COLO668 (cell line): ENCODE results near the gene PALM.
"Not testable (repeated sequence)": the region's sequence is repeated elsewhere in the genome, so short reads cannot be mapped to it uniquely, and the experiment has no call there.

Source experiments
- DNase-seq: peaks from one replicate; lab custom pipeline; 2025; ENCODE audit not compliant: unreplicated experiment; lab: John Stamatoyannopoulos, UW

PALM gene

DNA sequence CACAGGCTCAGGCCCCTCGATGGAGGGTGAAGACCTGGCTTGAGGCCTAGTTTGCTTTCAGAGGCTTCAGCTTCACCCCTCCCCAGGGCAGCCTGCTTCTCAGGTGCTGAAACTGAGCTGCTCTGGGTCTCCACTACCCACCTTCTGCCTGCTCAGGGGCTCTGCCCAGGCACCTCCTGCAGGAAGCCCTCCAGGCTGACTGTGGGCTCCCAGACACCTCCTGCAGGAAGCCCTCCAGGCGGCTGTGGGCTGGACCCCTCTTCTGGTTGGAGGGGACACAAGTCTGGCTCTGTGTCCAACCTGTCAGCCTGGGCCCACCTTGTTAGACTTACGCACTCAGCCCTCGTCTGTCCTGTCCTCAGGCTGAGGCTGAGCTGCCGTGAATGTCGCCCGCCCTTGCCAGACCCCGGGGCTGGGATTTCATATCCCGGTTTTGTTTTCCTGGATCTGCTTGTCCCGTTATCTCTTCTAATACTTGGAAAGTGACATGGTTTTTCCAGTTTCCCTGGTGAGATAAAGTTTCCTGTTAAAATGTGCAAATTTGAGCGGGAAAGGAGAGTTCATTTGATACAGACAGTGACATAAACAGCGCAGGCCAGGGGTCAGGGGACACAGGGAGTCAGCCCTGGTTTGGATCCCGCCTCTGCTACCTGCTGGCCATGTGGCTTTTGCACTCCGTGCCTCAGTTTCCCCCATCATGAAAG, 21.4 kb downstream of the PALM start:
- no peak for DNase-seq

- no peak for DNase-seq
Observed at GRCh38 chr19:731000-731399, 22.3 kb downstream of the PALM start.

GRCh38 chr19:732148-733069, 23.7 kb downstream of the PALM start:
- no peak for DNase-seq

DNA sequence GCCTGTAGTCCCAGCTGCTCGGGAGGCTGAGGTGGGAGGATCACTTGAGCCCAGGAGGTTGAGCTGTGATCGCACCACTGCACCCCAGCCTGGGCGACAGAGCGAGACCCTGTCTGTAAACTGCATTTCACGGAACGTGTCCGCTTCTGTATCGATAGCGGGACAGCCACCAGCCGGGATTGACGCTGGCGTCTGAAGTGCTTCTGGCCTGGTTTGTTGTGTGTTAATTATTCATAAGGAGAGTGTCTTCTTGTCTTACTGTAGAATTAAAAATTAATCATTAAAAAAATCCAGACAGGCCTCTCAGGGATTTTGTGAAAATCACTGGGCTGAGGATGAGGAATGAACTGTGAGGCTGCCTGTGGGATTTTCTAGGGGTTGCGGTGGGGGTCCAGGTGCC, 26.0 kb downstream of the PALM start:
- DNase-seq: no peak

DNA sequence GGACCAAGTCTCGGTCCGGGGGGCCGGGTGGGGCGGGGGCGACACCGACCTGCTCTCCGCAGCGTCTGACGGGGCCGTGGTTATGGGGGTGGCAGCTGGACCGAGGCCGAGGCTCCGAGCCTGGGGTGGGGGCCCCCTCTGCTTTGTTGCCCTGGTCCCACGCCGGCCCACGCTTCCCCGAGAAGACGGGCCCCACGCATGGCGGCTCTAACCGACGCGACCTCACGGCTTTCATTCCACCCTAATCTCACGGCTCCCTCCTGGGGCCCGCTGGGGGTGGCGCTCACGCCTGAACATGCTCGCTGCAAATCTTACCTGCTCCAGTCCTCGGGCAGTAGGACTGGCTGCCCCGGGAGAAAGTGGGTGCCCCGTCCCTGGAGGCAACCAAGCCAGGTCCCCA, 27.4 kb downstream of the PALM start:
- DNase-seq: no peak

- DNase-seq: peak; percentile 39
Observed at GRCh38 chr19:737591-738093, 28.9 kb downstream of the PALM start.

- no peak for DNase-seq
Observed at GRCh38 chr19:738509-739128, 29.9 kb downstream of the PALM start.

DNA sequence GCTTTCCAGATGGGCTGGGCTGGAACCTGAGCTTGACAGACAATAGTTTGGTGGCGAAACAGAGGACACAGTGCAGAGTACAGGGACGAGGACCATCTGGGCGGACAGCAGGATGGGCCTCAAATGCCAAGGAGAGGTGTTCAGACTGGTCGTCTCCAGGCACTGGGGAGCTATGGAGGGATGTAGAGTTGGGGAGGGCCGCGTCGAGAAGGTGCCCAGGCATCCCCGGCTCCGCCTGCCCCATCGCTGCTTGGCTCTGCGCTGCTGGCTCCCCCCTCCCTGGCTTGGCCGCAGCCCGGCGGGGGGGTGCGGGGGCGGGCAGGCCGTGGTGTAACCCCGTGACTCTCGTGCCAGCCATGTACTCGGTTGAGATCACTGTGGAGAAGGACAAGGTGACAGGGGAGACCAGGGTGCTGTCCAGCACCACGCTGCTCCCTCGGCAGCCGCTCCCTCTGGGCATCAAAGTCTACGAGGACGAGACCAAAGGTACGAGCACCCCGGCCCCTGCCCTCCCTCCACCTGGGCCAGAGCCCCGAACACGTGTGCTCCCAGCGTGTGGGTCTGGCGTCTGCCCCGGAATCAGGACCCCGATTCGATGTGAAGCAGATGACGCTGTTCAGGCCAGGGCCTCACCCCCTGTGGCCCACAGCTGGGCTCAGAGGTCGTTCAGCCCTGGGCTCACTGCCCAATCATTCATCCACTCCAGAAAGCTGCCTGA, 31.4 kb downstream of the PALM start:
- peak; percentile 34 for DNase-seq

DNA sequence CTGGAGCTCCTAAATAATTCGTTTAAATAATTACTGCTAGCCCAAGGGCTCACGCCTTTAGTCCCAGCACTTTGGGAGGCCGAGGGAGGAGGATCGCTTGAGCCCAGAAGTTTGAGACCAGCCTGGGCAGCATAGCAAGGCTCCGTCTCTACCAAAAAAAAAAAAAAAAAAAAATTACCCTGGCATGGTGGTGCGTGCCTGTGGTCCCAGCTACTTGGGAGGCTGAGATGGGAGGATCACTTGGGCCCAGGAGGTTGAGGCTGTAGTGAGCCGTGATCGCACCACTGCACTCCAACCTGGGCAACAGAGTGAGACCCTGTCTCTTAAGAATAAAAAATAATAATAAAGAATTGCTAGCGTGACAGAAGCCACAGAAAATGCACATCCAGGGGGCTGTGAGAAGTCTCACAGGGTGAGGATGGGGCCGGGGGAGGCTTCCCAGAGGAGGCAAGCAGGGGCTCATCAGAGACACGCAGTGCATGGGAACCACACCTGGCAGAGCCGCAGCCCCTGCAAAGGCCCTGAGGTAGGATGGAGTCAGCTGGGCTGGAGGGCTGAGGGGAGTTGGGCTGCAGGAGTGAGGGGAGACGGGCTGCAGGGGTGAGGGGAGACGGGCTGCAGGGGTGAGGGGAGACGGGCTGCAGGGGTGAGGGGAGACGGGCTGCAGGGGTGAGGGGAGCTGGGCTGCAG, 32.2 kb downstream of the PALM start:
- not testable (repeated sequence) for DNase-seq

GRCh38 chr19:741506-742131, 32.9 kb downstream of the PALM start:
- DNase-seq: peak; percentile 35

DNA sequence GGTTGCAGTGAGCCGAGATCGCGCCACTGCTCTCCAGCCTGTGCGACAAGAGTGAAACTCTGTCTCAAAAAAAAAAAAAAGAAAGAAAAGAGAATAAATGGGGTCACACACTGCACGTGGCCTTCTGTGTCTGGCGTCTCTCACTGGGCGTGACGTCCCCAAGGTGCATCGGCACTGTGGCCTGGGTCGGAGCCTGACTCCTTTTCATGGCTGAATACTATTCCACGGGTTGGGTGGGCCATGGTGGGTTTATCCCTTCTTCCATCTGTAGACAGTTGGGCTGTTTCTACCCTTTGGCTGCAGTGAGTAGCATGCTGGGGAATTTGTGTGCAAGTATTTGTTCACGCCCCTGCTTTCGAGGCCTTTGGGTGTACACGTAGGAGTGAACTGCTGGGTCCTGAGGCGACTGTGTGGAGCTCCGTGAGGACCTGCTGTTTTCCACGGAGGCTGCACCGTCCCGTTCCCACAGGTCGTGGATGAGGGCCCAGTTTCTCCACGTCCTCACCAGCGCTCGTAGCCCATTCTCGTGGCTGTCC, 33.9 kb downstream of the PALM start:
- DNase-seq: no peak

GRCh38 chr19:743168-743687, 34.5 kb downstream of the PALM start:
- DNase-seq: peak; percentile 74

- DNase-seq: not testable (repeated sequence)
Observed at GRCh38 chr19:745138-745537, 36.4 kb downstream of the PALM start.

DNA sequence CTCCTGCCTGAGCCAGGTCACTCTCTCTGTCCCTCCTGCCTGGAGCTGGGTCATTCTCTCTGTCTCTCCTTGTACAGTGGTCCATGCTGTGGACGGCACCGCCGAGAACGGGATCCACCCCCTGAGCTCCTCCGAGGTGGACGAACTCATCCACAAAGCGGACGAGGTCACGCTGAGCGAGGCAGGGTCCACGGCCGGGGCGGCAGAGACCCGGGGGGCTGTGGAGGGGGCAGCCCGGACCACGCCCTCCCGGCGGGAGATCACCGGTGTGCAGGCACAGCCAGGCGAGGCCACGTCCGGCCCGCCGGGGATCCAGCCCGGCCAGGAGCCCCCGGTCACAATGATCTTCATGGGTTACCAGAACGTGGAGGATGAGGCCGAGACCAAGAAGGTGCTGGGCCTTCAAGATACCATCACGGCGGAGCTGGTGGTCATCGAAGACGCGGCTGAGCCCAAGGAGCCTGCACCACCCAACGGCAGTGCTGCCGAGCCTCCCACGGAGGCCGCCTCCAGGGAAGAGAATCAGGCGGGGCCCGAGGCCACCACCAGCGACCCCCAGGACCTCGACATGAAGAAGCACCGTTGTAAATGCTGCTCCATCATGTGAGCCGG, 37.6 kb downstream of the PALM start:
- no peak for DNase-seq

DNA sequence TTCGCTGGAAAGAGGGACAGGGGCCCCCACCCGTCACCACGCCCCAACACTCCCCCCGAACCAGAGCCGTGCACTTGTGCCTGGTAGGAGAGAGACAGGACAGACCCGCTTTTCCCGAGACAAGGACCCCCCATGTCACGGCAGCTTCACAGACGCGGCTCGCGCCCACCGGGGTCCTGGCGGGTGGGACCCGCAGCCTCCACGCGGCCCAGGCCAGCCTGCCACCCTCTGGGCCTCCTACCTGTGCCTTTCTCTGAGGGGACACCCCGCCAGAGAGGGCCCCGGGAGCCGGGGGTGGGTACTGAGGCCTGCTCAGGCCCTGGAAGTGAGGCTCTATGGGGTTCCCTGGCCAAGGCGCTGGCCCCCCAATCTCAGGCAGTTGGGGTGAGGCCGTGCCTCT, 38.2 kb downstream of the PALM start:
- DNase-seq: no peak

DNA sequence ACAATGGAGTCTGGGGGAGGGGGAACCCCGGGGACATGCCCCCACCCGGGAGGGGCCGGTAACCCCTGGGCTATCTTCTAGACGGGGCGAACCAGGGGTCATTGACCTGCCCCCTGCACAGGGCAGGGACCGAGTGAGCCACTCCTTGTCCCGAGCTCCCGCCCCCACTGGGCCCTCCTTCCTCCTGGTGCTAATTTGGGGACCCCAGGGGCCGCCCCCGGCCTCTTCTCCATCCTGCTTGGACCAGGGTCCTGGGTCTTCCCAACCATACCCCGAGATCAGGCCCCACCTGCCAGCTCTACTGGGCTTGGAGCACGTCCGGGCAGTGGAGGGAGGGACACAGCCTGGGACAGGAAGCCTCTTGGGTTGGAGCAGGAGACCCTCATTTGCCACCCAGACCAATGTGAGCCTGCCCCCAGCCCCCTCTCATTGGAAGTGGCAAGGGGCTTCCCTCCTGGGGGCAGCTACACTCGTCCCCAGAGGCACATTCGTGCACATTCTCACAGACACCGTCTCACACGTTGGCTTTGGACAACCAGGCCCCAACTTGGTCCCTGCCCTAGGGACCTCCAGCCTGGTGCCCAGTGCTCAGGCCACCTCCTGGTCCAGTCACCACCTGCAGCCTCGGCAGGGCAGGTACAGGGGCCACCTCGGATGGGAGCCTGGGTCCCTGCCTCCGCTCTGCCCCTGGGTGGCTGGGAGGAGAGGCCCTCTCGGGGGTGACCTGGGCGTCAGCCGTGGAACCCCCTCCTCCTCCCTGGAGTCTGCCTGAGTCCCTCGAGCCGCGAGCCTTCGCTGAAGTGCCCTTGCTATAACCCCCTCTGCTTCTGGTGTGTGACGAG, 38.9 kb downstream of the PALM start:
- DNase-seq: no peak

GRCh38 chr19:748274-748598, 39.5 kb downstream of the PALM start:
- peak; percentile 21 for DNase-seq

GRCh38 chr19:749811-750210, 41.1 kb downstream of the PALM start:
- DNase-seq: no peak
